GM08714 (cell line): Measurements from ENCODE around the gene MPST.

ENCODE experiments used
- H3K4me3 ChIP-seq: fragments of 200-500 bp; sonication (Bioruptor generic); 2 replicates; pipeline ENCODE4 v1.5.1; 2014; ENCODE audit warnings: mild to moderate bottlenecking, low read length, inconsistent platforms
- ZNF274 ChIP-seq: IDR thresholded peaks from 2 replicates; pipeline ENCODE4 v1.6.1; 2012; ENCODE audit warnings: mild to moderate bottlenecking, low read depth, low read length

Gene MPST

GRCh38 chr22:37024339-37025157, 5.0 kb downstream of the MPST start:
- no peak overlapping the region for H3K4me3 ChIP-seq
- TF ChIP-seq ZNF274: no peak

GRCh38 chr22:37025500-37026070, 6.0 kb downstream of the MPST start:
- no peak overlapping the region for H3K4me3 ChIP-seq
- TF ChIP-seq ZNF274: no peak

DNA sequence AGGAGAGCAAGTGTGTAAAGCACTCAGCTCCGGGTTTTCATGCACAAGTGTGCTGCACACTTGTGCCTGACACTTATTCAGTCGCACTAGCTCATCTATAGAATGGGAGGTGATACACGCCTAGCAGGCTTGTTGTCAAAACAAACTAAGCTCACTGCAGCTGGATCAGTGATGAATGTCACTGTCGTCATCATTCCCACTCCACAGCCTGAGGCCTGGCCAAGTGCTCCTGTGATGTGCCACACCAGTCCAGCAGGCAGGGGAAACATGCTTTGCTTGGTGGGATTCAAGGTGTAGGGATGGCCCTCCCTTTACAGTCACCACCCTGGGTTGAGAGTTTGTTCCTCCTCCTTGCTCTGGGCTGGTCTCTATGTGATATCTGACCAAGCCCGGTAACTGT, 6.8 kb downstream of the MPST start:
- TF ChIP-seq ZNF274: no peak

DNA sequence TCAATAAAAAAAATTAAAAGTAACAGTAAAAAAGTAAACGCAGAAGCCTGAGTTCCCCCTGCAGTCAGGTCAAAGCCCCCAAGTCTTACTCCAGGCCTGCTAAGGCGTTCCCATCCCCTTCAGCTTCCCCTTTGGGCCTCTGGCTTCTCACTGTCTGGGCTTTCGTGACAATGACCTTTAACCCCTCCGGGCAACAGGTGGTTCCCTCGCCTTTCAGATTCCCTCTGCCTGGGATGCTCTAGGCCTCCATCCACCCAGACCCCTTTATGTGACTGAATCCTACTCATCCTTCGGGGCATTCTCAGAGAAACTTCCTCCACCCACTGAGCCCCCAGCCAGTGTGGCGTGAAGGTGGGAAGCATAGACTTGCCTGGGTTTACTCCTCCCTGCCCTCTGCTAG, 8.0 kb downstream of the MPST start:
- no peak for TF ChIP-seq ZNF274

More for the DNA sequence above, 6.8 kb downstream of the MPST start:
- no peak overlapping the region for H3K4me3 ChIP-seq

DNA sequence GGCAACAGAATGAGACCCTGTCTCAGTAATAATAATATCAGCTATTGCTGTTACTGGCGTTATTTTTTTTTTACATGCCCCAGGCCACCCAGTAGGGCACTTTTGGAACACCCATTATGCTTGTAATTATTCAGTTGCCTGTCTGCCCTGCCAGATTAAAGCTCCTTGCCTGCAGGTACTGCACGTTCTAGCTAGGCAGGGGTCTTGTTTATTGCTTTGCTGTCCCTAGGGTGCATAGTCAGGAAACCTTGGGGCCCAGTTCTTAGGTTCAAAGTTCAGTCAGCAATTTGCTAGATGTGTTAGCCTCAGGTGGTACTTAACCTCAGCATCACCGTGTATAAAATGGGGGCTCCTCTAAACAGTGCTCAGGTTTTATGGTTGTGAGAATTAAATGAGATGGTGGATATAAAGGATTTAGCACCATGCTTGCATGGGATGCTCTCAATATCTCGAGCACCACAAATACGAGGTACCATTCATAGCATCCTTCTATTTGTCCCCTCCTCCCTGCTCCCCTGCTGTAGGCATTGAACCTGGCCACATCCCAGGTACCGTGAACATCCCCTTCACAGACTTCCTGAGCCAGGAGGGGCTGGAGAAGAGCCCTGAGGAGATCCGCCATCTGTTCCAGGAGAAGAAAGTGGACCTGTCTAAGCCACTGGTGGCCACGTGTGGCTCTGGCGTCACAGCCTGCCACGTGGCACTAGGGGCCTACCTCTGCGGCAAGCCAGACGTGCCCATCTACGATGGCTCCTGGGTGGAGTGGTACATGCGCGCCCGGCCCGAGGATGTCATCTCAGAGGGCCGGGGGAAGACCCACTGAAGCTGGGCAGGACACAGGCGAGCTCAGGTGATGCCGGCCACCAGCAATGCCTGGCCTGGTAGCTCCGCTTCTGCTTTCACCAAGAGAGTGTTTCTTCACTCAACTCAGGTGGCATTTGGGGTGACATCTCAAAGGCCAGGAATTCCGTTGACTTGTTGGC, 9.4 kb downstream of the MPST start:
- TF ChIP-seq ZNF274: no peak
- H3K4me3 ChIP-seq: no peak overlapping the region

More for the DNA sequence above, 8.0 kb downstream of the MPST start:
- no peak overlapping the region for H3K4me3 ChIP-seq

- H3K4me3 ChIP-seq: no peak overlapping the region
- TF ChIP-seq ZNF274: no peak
Measured at GRCh38 chr22:37030560-37031281, 11.2 kb downstream of the MPST start.

- TF ChIP-seq ZNF274: no peak
- no peak overlapping the region for H3K4me3 ChIP-seq
Measured at GRCh38 chr22:37032134-37032534, 12.6 kb downstream of the MPST start.

DNA sequence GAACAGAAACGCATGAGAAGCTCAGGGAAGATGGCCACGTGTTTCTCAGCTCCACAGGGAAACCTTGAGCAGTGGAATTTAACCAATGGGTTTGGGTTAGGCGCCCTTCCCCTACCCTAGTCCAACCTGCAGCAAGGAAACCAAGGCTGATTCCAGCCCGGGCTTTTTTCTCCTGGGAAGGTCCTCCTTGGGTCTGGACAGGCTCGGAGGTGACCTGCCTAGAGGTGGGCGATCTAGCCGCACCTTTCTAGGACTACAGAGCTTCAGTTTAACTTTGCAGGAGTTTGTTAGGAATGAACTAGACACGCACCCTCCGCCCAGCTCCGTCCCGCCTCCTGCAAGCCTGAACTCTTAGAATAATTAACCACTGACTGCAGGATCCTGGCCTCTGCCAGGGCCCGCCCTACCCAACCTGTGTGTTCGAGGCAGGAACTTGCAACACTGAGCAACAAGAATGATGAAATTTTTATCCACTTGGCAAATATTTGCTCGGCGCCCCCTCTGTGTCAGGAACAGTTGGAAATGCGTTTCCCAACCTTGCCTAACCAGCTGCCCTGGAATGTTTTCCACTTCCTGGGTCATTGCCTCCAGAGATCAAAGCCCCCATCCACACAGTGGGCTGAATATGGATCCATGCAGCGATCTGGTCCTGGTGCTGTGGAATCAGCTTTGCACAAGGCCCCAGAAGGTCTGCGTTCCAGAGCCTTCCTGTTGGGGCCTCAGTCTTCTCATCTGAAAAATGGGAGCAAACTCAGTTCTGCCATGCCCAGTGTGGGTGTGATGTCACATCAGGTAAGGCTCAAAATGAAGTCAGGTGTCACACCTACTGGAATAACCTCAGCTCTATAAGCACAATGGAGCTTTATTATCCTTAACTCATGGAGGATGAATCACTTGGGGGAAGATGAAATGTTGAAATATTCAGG, 13.3 kb downstream of the MPST start:
- H3K4me3 ChIP-seq: no peak overlapping the region

DNA sequence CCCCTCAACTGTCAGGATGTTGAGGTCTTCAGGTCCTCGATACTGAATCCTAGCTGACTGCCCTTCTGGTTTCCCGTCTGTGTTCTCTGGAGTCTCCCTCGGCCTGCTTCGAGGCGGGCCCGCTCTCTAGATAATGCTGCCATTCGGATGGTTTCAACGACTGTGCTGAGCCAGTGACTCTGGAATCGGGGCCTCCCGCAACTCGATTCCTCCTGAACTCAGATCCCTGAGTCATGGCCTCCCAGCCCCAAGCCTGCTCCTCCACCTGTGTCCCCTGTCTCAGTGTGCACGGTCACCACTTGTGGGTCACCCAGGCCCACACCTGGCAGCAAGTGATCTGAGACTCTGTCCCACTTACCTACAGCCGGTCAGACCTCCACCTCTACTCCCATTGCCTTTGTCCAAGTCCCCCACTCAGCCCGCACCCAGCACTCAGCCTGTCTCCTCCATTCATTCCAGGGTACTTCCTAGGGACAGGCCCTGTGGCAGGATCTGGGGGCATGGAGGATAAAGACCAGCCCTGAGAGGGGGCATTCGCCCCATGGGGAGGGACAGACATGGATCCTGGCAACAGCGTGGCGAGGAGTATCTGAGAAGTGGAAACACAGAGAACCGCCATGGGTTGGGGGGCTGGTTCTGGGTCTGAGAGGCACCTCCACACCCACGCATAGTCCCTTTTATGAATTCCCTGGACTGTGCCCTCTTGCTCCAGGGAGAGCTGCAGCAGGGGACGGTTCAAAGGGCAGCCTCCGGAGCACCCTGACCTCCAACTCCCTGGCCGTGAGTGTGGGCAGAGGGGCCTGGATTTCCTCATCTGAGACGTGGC, 14.3 kb downstream of the MPST start:
- no peak for TF ChIP-seq ZNF274
- H3K4me3 ChIP-seq: no peak overlapping the region

More for the DNA sequence above, 13.3 kb downstream of the MPST start:
- TF ChIP-seq ZNF274: no peak

DNA sequence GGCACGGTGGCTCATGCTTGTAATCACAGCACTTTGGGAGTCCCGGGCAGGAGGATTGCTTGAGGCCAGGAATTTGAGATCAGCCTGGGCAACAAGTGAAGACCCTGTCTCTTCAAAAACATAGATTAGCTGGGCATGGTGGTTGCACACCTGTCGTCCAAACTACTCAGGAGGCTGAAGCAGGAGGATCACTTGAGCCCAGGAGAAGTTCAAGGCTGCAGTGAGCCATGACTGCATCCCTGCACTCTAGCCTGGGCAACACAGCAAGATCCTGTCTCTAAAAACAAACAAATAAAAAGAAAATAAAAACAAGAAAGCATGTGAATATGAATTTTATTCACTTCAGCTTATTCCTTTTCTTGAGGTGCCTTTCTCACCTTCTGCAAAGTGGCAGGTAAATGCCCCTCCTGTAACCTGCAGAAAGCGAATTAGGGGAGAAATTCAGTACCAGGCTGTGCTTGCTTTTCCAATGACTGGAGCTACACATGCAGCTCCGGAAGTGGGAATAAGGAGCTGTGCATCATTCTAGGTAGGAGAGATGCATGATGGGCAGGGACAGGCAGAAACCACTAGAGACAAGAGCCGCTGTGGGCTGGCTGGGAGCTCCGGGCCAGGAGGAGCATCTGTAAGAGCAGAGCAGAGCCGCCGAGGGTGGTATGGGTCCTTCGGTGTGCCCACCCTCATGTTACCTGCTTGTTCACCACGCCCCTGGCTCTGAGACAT, 17.3 kb downstream of the MPST start:
- H3K4me3 ChIP-seq: no peak overlapping the region
- no peak for TF ChIP-seq ZNF274

DNA sequence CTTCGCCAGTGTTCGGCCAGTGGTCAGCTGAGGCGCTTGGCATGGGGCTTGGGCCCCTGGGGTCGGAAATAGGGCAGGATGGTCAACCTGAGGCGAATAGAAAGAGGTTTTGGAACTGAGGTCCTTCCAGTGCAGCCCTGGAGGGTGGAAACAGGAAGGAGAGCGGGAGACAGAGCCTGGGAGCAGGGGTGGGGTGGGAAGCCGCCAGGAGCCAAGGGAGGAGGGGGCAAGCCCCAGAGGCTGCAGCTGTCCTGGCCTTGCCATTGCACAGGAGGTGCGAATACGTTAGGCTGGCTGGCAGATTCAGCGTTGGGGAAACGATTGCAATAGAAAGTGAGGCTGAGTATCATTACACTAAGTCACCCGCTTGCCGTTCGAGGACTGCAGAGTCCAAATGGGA, 18.1 kb downstream of the MPST start:
- TF ChIP-seq ZNF274: no peak
- no peak overlapping the region for H3K4me3 ChIP-seq
